GDM1 (cell line): ENCODE measurements around the gene MYO1B.

Source experiments
- DNase-seq: peaks from one replicate; lab custom pipeline; 2025; lab: John Stamatoyannopoulos, UW

The MYO1B gene

GRCh38 chr2:191322828-191323506 is 77.8 kb downstream of the MYO1B start:
- no peak for DNase-seq

- DNase-seq, result no peak
These were observed 80.6 kb downstream of the MYO1B start for GRCh38 chr2:191325651-191326365.

- no peak for DNase-seq
These were observed 82.3 kb downstream of the MYO1B start for GRCh38 chr2:191327484-191327883.

GRCh38 chr2:191328150-191328809 is 83.1 kb downstream of the MYO1B start:
- no peak for DNase-seq

- no peak for DNase-seq
These were observed 84.6 kb downstream of the MYO1B start for GRCh38 chr2:191329841-191330240.

GRCh38 chr2:191333911-191334357 is 88.7 kb downstream of the MYO1B start:
- DNase-seq, result no peak

- no peak for DNase-seq
These were observed 90.8 kb downstream of the MYO1B start for GRCh38 chr2:191335875-191336464.

GRCh38 chr2:191341436-191341835 is 96.2 kb downstream of the MYO1B start:
- DNase-seq, result no peak

GRCh38 chr2:191343796-191344338 is 98.7 kb downstream of the MYO1B start:
- no peak for DNase-seq

- no peak for DNase-seq
These were observed 100.6 kb downstream of the MYO1B start for GRCh38 chr2:191345788-191346187.

- DNase-seq, result no peak
These were observed 102.0 kb downstream of the MYO1B start for GRCh38 chr2:191347154-191347553.

- DNase-seq, result no peak
These were observed 102.7 kb downstream of the MYO1B start for GRCh38 chr2:191347881-191348280.

GRCh38 chr2:191349990-191350389 is 104.8 kb downstream of the MYO1B start:
- DNase-seq, result no peak

- DNase-seq, result no peak
These were observed 105.6 kb downstream of the MYO1B start for GRCh38 chr2:191350826-191351225.

- DNase-seq, result no peak
These were observed 106.1 kb downstream of the MYO1B start for GRCh38 chr2:191351298-191351697.

- DNase-seq, result no peak
These were observed 106.7 kb downstream of the MYO1B start for GRCh38 chr2:191351921-191352320.

- no peak for DNase-seq
These were observed 107.3 kb downstream of the MYO1B start for GRCh38 chr2:191352536-191352935.

- DNase-seq, result no peak
These were observed 110.1 kb downstream of the MYO1B start for GRCh38 chr2:191355170-191355758.

- no peak for DNase-seq
These were observed 112.5 kb downstream of the MYO1B start for GRCh38 chr2:191357678-191358077.

- no peak for DNase-seq
These were observed 113.3 kb downstream of the MYO1B start for GRCh38 chr2:191358325-191359025.

- no peak for DNase-seq
These were observed 113.9 kb downstream of the MYO1B start for GRCh38 chr2:191359133-191359532.
